Adrenal gland (tissue), 5 donors: ENCODE measurements around the gene MEOX1.

Source experiments
- POLR2A ChIP-seq, 2 donors: fragments of 450-650 bp; IDR thresholded peaks; one replicate each; pipeline ENCODE4 v1.6.1; 2017; ENCODE audit warnings: antibody characterized with exemption in 2 of 2, mild to moderate bottlenecking in 2 of 2, moderate library complexity in 1 of 2
- TF ChIP-seq, protein P1 (sequence below), 6 experiments: fragments of 450-650 bp in 4 of 6; fragments of 200-600 bp in 2 of 6; sonication (generic) in 1 of 6; IDR thresholded peaks; 1 replicate in 5 of 6; 2 replicates in 1 of 6; pipeline versions ENCODE4 v1.5.1 to v1.8.0; 2016 to 2021; ENCODE audit warnings: antibody characterized with exemption in 6 of 6, mild to moderate bottlenecking in 2 of 6, moderate library complexity in 1 of 6
- donor health status: DM: no; HTN: no; CAD: no.

DNA sequence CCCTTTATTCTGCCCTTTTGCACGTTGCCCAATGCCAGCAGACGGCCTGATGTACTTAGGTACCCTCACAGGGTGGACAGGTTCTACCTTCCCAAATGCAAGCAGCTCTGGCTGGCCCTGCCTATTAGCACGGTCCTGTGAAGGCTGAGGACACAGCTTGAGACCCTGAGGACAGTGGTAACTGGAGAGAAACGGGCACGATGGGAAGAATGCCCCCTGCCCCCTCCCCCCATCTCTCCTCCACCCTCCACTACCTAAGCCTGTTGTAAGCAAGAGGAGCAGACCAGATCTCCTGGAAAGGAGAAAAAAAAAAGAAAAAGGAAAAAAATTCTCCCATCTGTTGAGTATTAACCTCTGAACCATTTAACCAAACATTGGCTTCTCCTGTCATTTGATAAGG is 34.1 kb downstream of the MEOX1 start:
- no peak for TF ChIP-seq POLR2A (IDR thresholded peaks at IDR 0.05)
- TF ChIP-seq, protein P1, sequence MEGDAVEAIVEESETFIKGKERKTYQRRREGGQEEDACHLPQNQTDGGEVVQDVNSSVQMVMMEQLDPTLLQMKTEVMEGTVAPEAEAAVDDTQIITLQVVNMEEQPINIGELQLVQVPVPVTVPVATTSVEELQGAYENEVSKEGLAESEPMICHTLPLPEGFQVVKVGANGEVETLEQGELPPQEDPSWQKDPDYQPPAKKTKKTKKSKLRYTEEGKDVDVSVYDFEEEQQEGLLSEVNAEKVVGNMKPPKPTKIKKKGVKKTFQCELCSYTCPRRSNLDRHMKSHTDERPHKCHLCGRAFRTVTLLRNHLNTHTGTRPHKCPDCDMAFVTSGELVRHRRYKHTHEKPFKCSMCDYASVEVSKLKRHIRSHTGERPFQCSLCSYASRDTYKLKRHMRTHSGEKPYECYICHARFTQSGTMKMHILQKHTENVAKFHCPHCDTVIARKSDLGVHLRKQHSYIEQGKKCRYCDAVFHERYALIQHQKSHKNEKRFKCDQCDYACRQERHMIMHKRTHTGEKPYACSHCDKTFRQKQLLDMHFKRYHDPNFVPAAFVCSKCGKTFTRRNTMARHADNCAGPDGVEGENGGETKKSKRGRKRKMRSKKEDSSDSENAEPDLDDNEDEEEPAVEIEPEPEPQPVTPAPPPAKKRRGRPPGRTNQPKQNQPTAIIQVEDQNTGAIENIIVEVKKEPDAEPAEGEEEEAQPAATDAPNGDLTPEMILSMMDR (IDR thresholded peaks at IDR 0.05) = no peak
